GM18907 (cell line): ENCODE results near the gene CD82.

Experiments
- ATAC-seq: cut with Tn5 transposase; IDR thresholded peaks from one replicate; pipeline ENCODE4 v1.9.1; 2021; ENCODE audit warnings: mild to moderate bottlenecking, moderate library complexity; ENCODE audit not compliant: unreplicated experiment

CD82 gene, protein sequence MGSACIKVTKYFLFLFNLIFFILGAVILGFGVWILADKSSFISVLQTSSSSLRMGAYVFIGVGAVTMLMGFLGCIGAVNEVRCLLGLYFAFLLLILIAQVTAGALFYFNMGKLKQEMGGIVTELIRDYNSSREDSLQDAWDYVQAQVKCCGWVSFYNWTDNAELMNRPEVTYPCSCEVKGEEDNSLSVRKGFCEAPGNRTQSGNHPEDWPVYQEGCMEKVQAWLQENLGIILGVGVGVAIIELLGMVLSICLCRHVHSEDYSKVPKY

DNA sequence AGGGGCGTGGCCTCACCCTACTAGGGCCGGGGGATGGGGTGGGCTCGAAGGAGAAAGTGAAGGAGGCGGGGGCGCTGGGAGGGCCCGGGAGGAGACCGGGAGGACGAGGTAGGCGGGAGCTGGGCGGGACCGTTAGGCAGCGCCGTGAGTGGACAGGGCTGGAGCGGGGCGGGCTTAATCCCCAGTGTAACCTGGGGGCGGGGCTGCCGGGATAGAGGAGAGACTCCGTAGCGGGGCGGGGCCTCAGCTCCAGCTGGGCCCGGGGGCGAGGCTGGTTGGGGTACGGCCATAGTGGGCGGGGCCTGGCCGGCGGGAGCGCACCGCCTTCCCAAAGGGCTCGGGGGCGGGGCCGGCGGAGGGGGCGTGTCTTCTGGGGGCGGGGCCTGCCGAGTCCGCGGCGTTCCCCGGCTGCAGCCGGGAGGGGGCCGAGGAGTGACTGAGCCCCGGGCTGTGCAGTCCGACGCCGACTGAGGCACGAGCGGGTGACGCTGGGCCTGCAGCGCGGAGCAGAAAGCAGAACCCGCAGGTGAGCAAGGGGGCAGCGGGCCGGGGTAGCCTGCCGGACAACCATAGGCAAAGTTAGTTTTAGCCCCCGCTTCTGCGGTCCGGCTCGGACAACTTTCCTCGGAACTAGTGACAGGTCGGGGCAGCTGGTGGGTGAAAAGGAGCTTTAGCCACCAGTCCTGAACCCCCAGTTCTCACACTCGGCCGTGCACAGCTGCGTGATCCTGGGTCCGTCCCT lies at the start of gene CD82:
Gene CD82, plus strand, starts transcription at position 453 of the 742 bp plus-strand sequence. CDS start 29,000 bp downstream, outside the sequence.
- peak; percentile 76 for ATAC-seq

DNA sequence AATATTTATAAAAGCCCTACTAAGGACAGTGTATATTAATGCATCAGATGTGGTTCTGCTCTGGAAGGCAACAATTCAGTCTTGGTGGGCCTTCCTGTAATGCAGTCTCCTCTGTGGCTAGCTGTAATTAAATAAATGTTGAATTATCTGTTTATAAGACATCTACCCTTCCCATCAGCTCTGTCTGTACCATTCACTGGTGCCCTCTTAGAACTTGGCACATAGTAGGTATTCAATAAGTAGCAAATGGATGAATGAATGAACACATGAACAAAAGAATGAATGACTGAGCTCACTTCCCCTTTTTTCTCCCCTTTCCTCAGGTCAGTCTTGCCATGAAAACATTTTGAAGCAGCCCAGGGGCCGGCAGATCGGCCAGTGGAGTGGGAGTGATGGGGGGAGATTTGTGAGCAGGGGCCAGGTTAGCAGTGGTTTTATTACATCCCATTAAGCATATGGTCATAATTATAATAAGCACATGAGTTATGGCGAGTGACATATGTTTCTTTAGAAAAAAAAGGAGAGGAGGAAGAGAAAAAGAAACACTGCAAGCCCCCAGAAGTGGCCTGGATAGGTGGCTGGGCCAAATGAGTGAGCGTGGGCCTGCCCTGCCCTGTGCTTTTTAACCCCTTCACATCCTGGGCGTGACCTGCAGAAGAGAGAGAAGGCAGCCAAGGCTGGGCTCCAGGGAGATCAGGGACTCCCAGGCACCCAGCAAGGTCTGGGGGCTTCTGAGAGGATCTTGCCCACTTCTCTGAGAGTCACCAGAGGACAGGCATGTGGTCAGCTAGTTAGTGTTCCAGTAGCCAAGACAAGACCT lies 48.6 kb upstream of the CD82 start:
- no peak for ATAC-seq

DNA sequence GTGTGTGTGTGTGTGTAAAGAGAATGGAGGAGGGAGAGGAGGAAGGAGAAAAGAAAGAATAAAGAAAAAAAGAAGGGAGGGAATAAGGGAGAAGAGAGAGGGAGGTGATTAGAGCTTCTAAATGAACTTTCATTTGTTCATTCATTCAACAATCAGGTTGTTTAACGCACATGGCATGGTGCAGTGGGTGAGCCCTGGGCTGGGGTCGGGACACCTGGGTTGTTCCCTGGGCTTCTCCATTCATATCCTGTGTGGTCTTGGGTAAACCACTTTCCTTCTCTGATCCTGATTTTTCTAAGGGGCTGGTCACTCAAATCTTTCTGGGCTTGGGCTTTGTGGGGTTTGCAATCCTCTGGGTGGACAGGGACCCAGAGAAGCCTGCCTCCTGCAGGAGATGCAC lies 47.9 kb upstream of the CD82 start:
- no peak for ATAC-seq

DNA sequence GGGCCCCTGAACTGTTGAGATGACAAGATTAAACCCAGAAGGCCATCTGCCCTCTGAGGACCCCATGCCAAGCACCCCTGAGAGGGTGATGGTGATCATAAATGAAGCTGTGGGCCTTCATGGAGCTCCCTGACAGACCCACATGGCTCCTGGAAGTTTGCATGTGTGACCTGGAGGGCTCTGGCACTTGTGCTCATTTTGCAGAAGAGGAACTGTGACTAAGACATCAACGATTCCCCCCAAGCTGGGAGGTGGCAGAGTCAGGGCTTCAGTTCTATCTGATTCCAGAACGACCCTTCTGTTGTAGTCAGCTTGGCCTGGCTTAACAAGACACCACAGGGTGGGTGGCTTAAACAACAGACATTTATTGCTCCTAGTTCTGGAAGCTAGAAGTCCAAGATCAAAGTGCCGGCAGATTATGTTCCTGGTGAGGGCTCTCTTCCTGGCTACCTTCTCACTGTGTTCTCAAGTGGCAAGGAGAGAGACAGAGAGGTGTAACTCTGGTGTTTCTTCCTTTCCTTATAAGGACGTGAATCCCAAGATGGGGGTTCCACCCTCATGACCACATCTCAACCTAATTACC lies 46.4 kb upstream of the CD82 start:
- ATAC-seq = no peak

DNA sequence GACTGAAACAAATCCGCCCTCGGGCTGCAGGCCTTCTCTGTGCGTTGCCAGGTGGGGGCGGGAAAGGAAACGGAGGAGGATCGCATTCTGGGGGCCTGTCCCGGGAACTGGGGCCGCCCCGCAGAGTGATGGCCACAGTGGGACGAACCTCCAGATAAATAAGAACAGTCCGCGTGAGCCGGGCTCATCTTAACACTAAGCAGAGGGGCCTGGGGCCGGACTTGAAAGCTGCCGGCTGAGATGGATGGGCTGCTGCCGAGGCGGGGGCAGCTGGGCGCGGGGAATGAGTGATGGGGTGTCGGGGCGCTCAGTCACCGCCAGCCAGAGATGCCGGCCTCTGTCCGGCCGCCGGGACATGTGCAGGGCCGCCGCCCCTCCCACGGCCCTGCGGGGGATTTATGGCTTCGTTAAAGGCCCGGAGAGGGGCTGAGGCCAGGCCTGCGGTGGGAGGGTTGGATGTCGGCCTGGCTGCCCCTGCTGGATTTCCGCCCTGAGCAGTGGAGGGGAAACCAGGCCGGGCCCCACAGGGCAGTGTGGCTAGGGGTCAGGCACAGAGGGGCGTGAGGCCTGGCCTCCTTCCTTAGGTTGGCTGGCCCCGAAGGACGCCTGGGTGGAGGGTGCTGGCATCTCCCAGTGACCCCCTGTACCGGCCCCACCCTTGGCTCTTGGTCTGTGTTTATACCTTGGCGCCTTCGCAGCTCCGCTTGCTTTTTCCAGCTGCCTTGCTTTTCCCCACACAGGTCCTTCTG lies 45.3 kb upstream of the CD82 start:
- no peak for ATAC-seq

DNA sequence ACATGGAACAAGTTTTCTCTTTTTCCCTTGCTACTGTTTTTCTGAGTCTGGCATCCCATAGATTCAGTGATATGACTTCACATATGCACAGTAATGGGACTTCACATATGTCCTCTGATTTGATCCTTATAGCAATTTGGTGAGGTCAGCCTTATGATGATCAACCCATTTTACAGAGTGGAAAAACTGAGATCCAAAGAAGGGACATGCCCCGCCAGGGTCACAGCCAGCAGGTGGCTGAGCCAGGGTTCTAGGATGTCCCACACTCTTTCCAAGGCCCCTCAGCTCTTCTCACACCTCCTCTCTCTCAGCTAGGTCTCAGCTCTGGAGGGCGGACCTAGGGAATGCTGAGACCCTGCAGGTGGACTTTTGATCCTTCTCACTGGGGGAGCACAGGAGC lies 44.3 kb upstream of the CD82 start:
- ATAC-seq = no peak

DNA sequence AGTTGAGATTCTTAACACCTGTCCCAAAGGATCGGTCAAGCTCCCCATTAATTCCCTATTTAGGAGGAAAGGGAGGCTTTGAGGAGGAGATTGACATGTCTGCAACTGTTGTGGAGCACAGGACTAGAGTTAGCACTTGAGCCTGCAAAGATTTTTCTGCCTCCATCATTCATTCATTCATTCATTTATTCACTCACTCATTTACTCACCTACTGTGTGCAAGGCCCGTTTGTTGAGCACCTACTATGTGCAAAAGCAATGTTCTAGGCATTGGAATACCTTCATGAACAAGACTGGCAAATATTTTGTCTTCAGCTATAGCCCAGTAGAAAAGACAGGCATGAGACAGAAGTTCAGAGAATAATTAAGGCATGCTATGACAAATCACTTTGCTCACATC lies 43.2 kb upstream of the CD82 start:
- no peak for ATAC-seq

DNA sequence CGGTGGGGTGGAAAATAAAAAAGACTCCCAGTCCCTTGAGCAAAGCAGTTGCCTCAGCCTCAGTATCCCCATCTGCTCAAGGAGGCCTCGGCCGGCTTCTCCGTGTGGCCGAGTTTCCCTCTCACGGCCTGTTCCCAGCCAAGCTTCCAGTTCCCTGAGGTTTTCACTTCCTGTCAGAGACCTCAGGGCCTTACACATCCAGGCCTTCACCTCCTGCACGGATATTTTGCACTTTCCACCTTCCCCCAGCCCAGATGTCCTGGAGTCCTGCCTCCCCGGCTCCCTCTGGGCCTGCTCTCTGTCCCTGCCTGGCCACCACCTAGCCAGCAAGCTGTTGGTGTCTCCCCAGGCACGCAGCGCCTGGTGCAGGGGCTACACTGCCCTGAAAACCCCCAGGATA lies 41.1 kb upstream of the CD82 start:
- ATAC-seq = no peak

DNA sequence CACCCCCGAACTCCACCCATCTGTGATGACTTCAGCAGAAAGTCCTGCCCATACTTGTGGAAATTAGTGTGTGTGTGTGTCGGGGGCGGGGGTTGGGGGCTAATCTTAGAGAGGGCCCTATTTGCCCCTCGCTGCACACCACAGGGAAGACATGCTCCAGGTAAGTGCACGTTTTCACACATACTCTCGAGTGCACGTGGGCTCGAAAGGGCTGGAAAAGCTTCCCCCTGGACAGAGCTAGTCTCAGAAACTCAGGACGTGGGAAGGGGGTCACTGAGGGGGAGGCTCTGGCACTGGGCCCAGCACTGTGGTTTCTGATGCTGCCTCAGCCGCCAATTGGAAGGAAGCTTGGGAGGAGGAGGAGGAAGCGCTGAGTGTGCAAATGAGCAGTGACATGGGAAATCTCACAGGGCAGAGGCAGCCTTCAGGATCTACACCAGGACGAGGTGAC lies 40.7 kb upstream of the CD82 start:
- no peak for ATAC-seq

DNA sequence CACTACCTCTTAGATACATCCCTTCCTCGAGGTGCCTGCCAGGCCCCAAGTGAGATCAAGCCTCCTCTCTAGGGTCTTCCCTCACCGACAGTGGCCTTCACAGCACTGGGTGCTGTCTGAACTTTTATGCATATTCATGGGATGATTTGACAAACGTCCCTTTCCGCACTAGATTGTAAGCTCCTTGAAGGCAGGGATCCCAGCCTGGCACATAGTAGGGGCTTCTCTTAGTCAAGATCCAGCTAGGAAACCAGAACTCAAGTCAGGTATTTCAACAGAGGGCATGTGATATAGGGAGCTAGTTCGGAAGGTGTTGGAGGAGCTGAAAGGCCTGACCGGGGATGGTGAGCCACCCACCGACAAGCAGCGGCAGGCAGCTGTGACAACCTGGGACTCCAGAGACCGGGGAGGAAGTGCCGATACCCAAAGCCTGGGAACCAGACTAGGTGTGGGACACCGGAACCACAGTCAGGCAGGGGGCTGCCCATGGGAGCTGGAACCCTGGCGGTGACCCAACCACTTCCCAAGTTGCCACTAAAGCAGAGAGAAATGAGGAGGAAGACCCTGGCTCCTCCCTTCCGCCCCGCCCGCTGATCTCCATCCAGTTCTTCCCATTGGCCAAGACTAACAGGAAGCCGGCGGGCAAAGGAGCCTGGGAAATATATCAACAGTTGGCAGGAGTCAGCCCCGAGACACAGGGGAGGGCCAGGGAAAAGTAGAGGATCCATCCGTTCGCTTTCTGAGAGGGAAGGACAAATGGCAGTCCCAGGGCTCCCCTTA lies 39.8 kb upstream of the CD82 start:
- ATAC-seq = no peak

DNA sequence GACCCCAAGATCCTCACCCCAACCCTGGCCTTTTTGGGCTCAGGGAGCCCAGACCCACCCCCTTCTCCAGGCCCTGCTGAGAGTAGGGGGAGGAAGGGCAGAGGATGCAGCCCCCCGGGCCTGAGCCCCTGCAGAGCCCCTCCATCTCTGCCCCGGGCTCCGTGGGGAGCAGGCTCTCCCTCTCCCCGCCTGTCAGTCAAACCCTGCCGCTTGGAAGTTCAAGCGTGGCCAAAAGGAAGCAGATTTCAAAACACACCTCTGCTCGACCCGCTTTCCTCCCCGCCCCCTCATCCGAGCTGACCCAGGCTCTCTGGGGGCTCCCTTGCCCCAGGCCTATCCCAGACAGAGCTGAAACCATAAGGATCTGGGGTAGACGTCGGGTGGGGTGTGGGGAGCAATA lies 39.0 kb upstream of the CD82 start:
- no peak for ATAC-seq

DNA sequence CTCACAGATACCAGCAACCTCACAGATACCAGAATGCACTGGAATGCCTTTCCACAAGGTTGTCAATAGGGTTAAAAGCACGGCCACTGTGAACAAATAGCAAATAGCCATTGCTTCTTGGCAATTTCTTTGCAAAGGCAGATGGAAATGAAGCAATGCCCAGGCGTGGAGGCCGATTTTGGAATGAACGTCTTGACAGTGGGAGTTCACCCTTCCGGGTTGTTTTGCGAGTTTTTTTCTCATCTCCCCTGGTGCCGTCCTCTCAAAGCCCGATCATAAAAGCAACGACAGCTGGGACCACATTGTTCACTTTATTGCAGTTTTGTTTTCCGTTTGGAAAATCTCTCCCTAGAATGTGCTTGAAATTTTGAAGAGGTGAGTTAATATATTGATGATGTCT lies 38.0 kb upstream of the CD82 start:
- ATAC-seq = no peak

DNA sequence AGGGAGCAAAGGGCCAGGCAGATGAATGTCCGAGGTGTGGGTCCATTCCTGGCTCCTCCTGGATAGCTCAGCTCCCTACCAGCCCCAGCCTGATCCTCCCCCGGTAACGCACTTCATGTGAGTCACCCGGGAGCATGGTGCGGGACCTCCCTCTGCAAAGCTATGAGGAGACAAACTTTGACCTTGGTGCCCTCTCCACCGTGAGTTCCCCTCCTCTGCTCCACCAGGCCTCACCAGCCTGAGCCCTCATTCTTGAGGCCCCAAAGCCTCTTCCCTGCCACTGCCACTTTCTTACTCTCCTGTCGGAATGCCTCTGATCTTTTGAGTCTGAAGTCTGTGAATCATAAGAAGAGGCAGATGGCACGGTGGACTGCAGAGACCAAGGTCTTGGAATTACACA lies 37.4 kb upstream of the CD82 start:
- no peak for ATAC-seq

DNA sequence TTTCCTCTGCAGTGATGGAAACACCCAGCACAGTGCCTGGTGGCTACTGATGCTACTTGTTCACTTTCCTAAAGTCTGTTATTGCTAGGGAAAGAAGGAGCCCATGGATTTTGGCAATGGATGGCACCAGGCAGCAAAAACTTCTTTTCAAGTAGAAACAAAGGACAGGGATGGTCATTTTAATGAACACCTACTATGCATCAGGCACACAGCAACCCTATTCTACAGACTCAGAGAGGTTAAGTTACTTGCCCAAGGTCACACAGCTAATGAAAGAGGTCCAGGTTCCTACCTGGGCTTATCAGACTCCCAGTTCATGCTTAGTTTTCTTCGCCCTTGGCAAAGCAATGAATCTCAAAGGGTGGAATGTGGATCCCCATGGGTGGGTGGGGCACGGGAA lies 36.9 kb upstream of the CD82 start:
- ATAC-seq = no peak

DNA sequence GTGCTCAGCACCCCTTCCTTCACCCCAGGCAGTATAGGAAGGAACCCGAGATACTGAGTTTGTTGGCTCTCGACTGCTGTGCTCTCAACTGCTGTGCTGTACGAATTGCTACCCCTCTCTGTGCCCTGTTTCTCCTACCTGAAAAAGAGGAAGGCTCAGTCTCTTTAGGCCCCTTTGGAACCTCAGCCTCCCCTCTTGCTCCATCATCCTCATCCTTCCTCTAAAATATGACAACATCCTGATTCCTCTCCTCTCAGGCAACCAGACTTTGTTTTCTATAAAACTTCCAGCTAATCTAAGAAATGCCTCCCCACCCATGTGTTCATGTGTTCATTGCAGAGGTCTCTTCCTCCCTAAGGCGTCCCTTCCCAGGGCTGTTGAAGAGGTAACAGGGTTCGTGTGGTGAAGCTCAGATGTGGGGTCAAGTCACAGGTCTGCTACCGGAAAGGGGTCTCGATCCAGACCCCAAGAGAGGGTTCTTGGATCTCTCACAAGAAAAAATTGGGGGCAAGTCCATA lies 35.5 kb upstream of the CD82 start:
- no peak for ATAC-seq

DNA sequence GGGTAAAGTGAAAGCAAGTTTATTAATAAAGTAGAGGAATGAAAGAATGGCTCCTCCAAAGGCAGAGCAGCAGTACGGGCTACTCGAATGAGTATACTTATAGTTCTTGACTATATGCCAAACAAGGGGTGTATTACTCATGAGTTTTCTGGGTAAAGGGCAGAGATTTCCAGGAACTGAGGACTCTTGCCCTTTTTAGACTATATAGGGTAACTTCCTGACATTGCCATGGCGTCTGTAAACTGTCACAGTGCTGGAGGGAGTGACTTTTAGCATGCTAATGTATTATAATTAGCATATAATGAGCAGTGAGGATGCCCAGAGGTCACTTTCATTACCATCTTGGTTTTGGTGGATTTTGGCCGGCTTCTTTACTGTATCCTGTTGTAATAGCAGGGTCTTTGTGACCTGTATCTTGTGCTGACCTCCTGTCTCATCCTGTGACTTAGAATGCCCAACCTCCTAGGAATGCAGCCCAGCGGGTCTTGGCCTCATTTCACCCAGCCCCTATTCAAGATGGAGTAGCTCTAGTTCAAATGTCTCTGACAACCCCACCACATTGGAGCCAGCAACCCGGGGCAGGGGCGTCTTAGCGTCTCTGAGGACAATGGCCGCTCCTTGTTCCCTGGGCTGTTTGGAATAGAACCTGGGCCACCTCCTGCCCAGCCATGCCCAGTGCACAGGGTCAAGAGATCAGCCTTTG lies 34.9 kb upstream of the CD82 start:
- ATAC-seq = no peak

DNA sequence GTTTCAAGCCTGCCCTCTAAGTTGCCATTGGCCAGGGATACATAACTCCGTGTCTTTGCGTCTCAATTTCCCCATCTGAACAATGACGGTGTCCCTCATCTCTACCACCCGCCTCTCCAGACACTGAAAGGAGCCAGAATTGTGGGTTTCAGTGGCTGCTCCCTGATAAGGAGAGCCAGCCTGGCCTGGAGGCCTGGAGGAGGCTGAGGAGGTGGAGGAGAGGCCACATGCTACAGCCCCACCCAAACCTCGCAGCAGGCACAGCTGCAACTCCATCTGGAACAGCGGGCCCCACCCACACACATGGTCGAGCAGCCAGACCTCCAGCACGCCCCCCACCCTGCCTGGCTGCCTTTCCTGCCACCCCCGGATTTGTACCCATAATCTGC lies 34.4 kb upstream of the CD82 start:
- no peak for ATAC-seq

DNA sequence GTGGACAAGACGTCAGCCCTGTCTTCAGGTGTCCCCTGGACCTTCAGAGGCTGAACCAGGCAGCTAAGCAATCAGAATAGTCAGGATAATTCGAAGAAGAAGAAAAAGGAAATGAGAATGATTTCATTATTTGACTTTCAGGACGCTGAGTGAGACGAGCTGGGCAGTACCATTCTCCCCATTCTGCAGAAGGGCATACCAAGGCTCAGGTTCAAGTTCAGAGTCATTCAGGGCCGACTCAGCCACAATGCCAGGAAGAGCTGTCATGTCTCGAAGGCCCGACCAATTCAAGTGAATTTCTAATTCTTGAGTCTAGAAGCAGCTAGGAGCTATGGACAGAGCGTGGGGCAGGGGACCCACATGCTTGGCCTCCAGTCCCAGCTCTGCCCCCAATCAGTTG lies 33.8 kb upstream of the CD82 start:
- ATAC-seq = no peak

DNA sequence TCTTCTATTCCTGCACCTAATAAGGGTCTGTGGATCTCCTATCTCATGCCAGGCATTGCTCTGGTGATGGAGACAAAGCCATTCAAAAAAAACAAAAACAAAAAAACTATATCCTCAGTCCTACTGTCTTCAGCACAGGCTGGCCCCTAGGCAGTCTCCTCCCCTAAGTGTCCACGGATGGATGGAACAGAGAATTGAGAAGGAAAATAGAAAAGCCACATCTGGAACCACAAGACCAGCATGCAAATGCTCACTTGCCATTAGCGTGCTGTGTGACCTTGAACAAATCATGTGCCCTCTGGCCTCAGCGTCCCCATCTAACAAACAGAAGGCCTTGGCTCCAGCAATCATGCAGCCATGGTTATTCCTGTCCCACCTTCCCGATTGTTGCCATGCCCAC lies 32.7 kb upstream of the CD82 start:
- ATAC-seq = no peak
